GM18861 (cell line): ENCODE results near the gene TTC28.

Experiments
- ATAC-seq: cut with Tn5 transposase; IDR thresholded peaks from one replicate; pipeline ENCODE4 v1.9.1; 2021; ENCODE audit not compliant: unreplicated experiment

TTC28 gene

GRCh38 chr22:28442711-28443525, 236.7 kb downstream of the TTC28 start:
- ATAC-seq = no peak

- ATAC-seq = no peak
Observed at GRCh38 chr22:28442264-28442710, 237.4 kb downstream of the TTC28 start.

- ATAC-seq = no peak
Observed at GRCh38 chr22:28441720-28442263, 237.8 kb downstream of the TTC28 start.

- ATAC-seq = no peak
Observed at GRCh38 chr22:28440592-28441390, 238.8 kb downstream of the TTC28 start.

- ATAC-seq = no peak
Observed at GRCh38 chr22:28438183-28438768, 241.4 kb downstream of the TTC28 start.

GRCh38 chr22:28435982-28436381, 243.7 kb downstream of the TTC28 start:
- ATAC-seq = no peak

GRCh38 chr22:28435140-28435768, 244.4 kb downstream of the TTC28 start:
- ATAC-seq = no peak

- ATAC-seq = no peak
Observed at GRCh38 chr22:28430466-28431025, 249.1 kb downstream of the TTC28 start.

- no peak for ATAC-seq
Observed at GRCh38 chr22:28429711-28430110, 249.9 kb downstream of the TTC28 start.

- ATAC-seq = no peak
Observed at GRCh38 chr22:28428271-28428670, 251.4 kb downstream of the TTC28 start.

GRCh38 chr22:28426346-28427132, 253.1 kb downstream of the TTC28 start:
- no peak for ATAC-seq

GRCh38 chr22:28425211-28425610, 254.4 kb downstream of the TTC28 start:
- ATAC-seq = no peak

GRCh38 chr22:28424427-28425080, 255.1 kb downstream of the TTC28 start:
- no peak for ATAC-seq

- ATAC-seq = no peak
Observed at GRCh38 chr22:28419919-28420318, 259.7 kb downstream of the TTC28 start.

GRCh38 chr22:28418008-28418407, 261.6 kb downstream of the TTC28 start:
- ATAC-seq = no peak

GRCh38 chr22:28417431-28417830, 262.2 kb downstream of the TTC28 start:
- no peak for ATAC-seq

GRCh38 chr22:28414913-28415312, 264.7 kb downstream of the TTC28 start:
- ATAC-seq = no peak

- no peak for ATAC-seq
Observed at GRCh38 chr22:28413612-28414399, 265.8 kb downstream of the TTC28 start.

- ATAC-seq = no peak
Observed at GRCh38 chr22:28412109-28412508, 267.5 kb downstream of the TTC28 start.
